Measurements from ENCODE around the gene DMTF1. TPM values are rescaled to one million over a fixed set of nuclear protein-coding genes. Genes with fewer than 3 reads are reported as not detected.

Gene DMTF1
- 19.4 TPM for total RNA-seq
- long read RNA-seq, transcript DMTF1-201 (18 exons, 3,801 nt): major isoform, 6 of 19 reads
- long read RNA-seq, partial matches to known transcripts: 1 of 19 reads
- long read RNA-seq, other reads (novel, unspliced or antisense): 11 of 19 reads

DNA sequence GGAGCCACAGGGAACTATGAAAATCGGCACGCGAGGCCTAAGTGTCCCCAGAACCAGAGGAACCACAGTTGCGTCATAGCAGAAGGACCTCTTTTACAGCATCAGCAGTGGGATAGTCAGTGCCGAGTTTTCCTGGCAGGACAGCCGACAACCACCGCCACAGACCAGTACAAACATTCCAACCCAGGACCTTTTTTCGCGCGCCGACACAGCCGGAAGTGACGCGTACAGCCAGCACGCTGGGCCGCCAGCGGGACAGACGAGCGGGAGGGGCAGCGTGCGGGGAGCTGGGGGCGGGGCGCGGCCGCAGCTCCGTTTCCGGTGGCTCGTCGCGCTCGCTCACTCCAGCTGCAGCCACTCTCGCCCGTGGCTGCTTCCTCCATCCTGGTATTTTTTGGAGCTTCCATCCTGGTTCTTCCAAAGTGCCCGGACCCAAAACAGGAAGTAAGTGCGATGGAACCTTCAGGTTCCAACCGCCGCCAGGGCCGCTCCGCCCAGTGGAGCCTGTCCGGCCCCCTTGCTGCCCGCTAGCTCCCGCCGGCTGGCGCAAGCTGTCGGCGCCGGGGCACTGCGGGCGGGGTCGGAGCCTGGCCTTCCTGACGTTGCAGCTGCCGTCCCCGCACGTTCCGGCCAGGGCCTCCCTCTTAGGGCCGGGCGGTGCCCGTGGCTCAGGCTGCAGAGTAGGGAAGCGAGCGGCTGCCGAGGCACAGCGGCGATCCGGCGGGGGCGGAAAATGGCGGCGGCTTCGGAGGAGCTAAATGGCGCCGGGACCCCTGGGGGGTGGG, at the start of gene DMTF1:
DMTF1 (plus strand) TSS at position 342 of the 785 bp plus-strand sequence. CDS start 12,489 bp downstream, outside the sequence.
- intact Hi-C loops (cut with micrococcal nuclease): no loop called here

GRCh38 chr7:87105401-87105800, 46.9 kb upstream of the DMTF1 start:
- H3K27me3 ChIP-seq (ENCODE audit: low read depth): no peaks in the 10 kb centered on the region
- H3K4me1 ChIP-seq: no peaks in the 10 kb centered on the region
- H3K36me3 ChIP-seq: no peaks in the 10 kb centered on the region
- peaks cover 7% of the 10 kb centered on the region for H3K9me3 ChIP-seq (replicated peaks)
- no peak for TF ChIP-seq CTCF (IDR thresholded peaks at IDR 0.05; ENCODE audit: borderline replicate concordance)
- no peak overlapping the region for H3K27ac ChIP-seq (replicated peaks)
- no peak overlapping the region for H3K4me3 ChIP-seq
- no peak for DNase-seq
- intact Hi-C loops (cut with micrococcal nuclease): no loop called here

More for the DNA sequence above, at the start of gene DMTF1:
- Histone ChIP-seq H3K27ac (replicated peaks) (peak within 1 kb of the TSS; percentile 98), H3K36me3 (no peaks in the 10 kb centered on the region), H3K4me3 (peak within 1 kb of the TSS; percentile 81), H3K27me3 (ENCODE audit: low read depth) (no peaks in the 10 kb centered on the region), H3K9me3 (replicated peaks) (no peaks in the 10 kb centered on the region), H3K4me1 (peaks cover 68% of the 10 kb centered on the region)
- DNase-seq: peak; percentile 94
- TF ChIP-seq CTCF (IDR thresholded peaks at IDR 0.05; ENCODE audit: borderline replicate concordance): peak; percentile 24

GRCh38 chr7:87106974-87107612, 45.2 kb upstream of the DMTF1 start:
- DNase-seq: no peak
- no peak overlapping the region for H3K4me3 ChIP-seq
- intact Hi-C loops (cut with micrococcal nuclease): no loop called here
- no peak overlapping the region for H3K27ac ChIP-seq (replicated peaks)
- H3K36me3 ChIP-seq: no peaks in the 10 kb centered on the region
- H3K4me1 ChIP-seq: no peaks in the 10 kb centered on the region
- no peak for TF ChIP-seq CTCF (IDR thresholded peaks at IDR 0.05; ENCODE audit: borderline replicate concordance)
- no peaks in the 10 kb centered on the region for H3K27me3 ChIP-seq (ENCODE audit: low read depth)
- H3K9me3 ChIP-seq (replicated peaks): peaks cover 7% of the 10 kb centered on the region

- Histone ChIP-seq H3K27ac (replicated peaks) (no peak overlapping the region), H3K4me1 (no peaks in the 10 kb centered on the region), H3K4me3 (no peak overlapping the region), H3K36me3 (no peaks in the 10 kb centered on the region), H3K9me3 (replicated peaks) (peaks cover 11% of the 10 kb centered on the region), H3K27me3 (ENCODE audit: low read depth) (no peaks in the 10 kb centered on the region)
- no peak for TF ChIP-seq CTCF (IDR thresholded peaks at IDR 0.05; ENCODE audit: borderline replicate concordance)
- no peak for DNase-seq
- intact Hi-C loops (cut with micrococcal nuclease): no loop called here
These were observed 44.1 kb upstream of the DMTF1 start for GRCh38 chr7:87107949-87108776.

DNA sequence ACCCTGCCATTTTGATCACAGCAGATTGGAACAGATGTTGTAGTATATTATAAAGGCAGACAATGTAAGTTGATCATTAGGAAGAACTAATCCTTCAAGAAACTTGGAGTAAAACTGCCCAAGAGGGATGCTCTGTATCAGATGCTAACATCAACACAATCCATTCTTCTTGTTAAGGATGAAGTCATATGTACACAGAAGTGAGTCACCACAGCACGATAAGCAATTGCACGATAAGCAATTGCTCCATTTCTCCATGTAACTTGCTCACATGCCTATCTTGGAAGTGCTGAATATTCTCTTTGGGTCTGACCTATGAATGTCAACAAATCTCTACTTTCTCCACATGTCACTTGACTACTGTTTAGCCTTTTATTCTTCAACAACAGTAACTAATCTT, 41.5 kb upstream of the DMTF1 start:
- Histone ChIP-seq H3K27ac (replicated peaks) (no peak overlapping the region), H3K36me3 (no peaks in the 10 kb centered on the region), H3K9me3 (replicated peaks) (peaks cover 15% of the 10 kb centered on the region), H3K4me3 (no peak overlapping the region), H3K4me1 (no peaks in the 10 kb centered on the region), H3K27me3 (ENCODE audit: low read depth) (no peaks in the 10 kb centered on the region)
- no peak for DNase-seq
- no peak for TF ChIP-seq CTCF (IDR thresholded peaks at IDR 0.05; ENCODE audit: borderline replicate concordance)
- intact Hi-C loops (cut with micrococcal nuclease): no loop called here

Measured in left ventricle myocardium inferior (tissue), 1 donor.